GM23338 (cell line): ENCODE measurements around the gene CHAC1. TPM values are rescaled to one million over a fixed set of nuclear protein-coding genes. Genes with fewer than 3 reads are reported as not detected.
A peak's percentile ranks its signal among the peaks of the same experiment; 100 is the strongest.

Experiments
- ATAC-seq: fragments of 200-7000 bp; cut with Tn5 transposase; 3 replicates; pipeline ENCODE4 v1.9.1; 2020
- DNase-seq: peaks from one replicate; pipeline ENCODE4 v3.0.0-alpha.2; 2015; ENCODE audit warnings: low spot score
- H2AFZ ChIP-seq: fragments of 200-600 bp; sonication (generic); 2 replicates; pipeline ENCODE4 v1.8.0; 2016; ENCODE audit warnings: antibody characterized with exemption, mild to moderate bottlenecking, moderate library complexity
- H3F3A ChIP-seq: fragments of 200-600 bp; sonication (generic); replicated peaks from 2 replicates; pipeline ENCODE4 v1.8.0; 2017; ENCODE audit warnings: antibody characterized with exemption, mixed run types, low read depth
- H3K27ac ChIP-seq: fragments of 200-600 bp; sonication (generic); 2 replicates; pipeline ENCODE4 v1.6.1; 2016; ENCODE audit warnings: low read depth
- H3K27me3 ChIP-seq: fragments of 200-600 bp; sonication (generic); 2 replicates; pipeline ENCODE4 v1.8.0; 2016; ENCODE audit warnings: mild to moderate bottlenecking, mixed run types, moderate library complexity; ENCODE audit not compliant: insufficient read depth
- H3K36me3 ChIP-seq: fragments of 200-600 bp; sonication (generic); 2 replicates; pipeline ENCODE4 v1.8.0; 2016; ENCODE audit warnings: mild to moderate bottlenecking; ENCODE audit not compliant: insufficient read depth
- H3K4me1 ChIP-seq: fragments of 200-600 bp; sonication (generic); 2 replicates; pipeline ENCODE4 v1.8.0; 2016; ENCODE audit warnings: mild to moderate bottlenecking, moderate library complexity; ENCODE audit not compliant: insufficient read depth
- H3K4me2 ChIP-seq: fragments of 200-600 bp; sonication (generic); 2 replicates; pipeline ENCODE4 v1.7.1; 2017; ENCODE audit warnings: mixed run types
- H3K4me3 ChIP-seq: fragments of 200-600 bp; sonication (generic); 2 replicates; pipeline ENCODE4 v1.6.1; 2016; ENCODE audit warnings: mixed run types
- H3K79me2 ChIP-seq: fragments of 200-600 bp; sonication (generic); replicated peaks from 2 replicates; pipeline ENCODE4 v1.8.0; 2017; ENCODE audit warnings: mild to moderate bottlenecking; ENCODE audit not compliant: insufficient read depth
- H3K9me2 ChIP-seq: fragments of 200-600 bp; sonication (generic); 2 replicates; pipeline ENCODE4 v1.8.0; 2017; ENCODE audit not compliant: insufficient read depth
- H4K20me1 ChIP-seq: fragments of 200-600 bp; sonication (generic); replicated peaks from 2 replicates; pipeline ENCODE4 v1.8.0; 2017; ENCODE audit warnings: mild to moderate bottlenecking; ENCODE audit not compliant: insufficient read depth
- H3K27ac Mint-ChIP-seq: 2 replicates; pipeline ENCODE4 v1.8.0; 2020; ENCODE audit warnings: inconsistent platforms, mild to moderate bottlenecking, moderate library complexity, mixed read lengths
- H3K27me3 Mint-ChIP-seq: 3 replicates; pipeline ENCODE4 v1.8.0; 2022; ENCODE audit warnings: low read depth, mild to moderate bottlenecking, moderate library complexity, mixed read lengths, inconsistent platforms; ENCODE audit not compliant: insufficient read depth, poor library complexity
- H3K36me3 Mint-ChIP-seq: 3 replicates; pipeline ENCODE4 v1.8.0; 2021; ENCODE audit warnings: low read depth, mild to moderate bottlenecking, inconsistent platforms, moderate library complexity, mixed read lengths
- H3K4me1 Mint-ChIP-seq: 3 replicates; pipeline ENCODE4 v1.8.0; 2020; ENCODE audit warnings: mild to moderate bottlenecking, inconsistent platforms, mixed read lengths
- H3K4me3 Mint-ChIP-seq: 3 replicates; pipeline ENCODE4 v1.8.0; 2021; ENCODE audit warnings: moderate library complexity, mild to moderate bottlenecking, inconsistent platforms, mixed read lengths
- H3K9me3 Mint-ChIP-seq: 3 replicates; pipeline ENCODE4 v1.8.0; 2020; ENCODE audit warnings: moderate library complexity, mild to moderate bottlenecking, inconsistent platforms, mixed read lengths
- CREB1 ChIP-seq: fragments of 250-450 bp; sonication (Bioruptor Pico); IDR thresholded peaks from 2 replicates; pipeline ENCODE4 v1.5.0; 2020; ENCODE audit warnings: low read depth, mild to moderate bottlenecking, moderate library complexity
- CTCF ChIP-seq, 2 experiments: fragments of 200-600 bp in 1 of 2; sonication (generic) in 1 of 2; conservative IDR thresholded peaks; 2 replicates each; pipeline versions ENCODE4 v1.5.1 to v1.6.1; 2016 to 2017; ENCODE audit warnings: antibody characterized with exemption in 2 of 2, low read depth in 2 of 2, mild to moderate bottlenecking in 2 of 2, moderate library complexity in 1 of 2
- ETS1 ChIP-seq: IDR thresholded peaks from 2 replicates; pipeline ENCODE4 v1.6.1; 2016; ENCODE audit warnings: antibody characterized with exemption
- EZH2 ChIP-seq: fragments of 200-600 bp; sonication (generic); IDR thresholded peaks from one replicate; pipeline ENCODE4 v1.8.0; 2017; ENCODE audit warnings: antibody characterized with exemption, mild to moderate bottlenecking, low read depth; ENCODE audit not compliant: unreplicated experiment
- EZH2phosphoT487 ChIP-seq: fragments of 200-600 bp; sonication (generic); IDR thresholded peaks from one replicate; pipeline ENCODE4 v1.8.1; 2018; ENCODE audit warnings: antibody characterized with exemption; ENCODE audit not compliant: unreplicated experiment
- JUNB ChIP-seq: IDR thresholded peaks from one replicate; pipeline ENCODE4 v1.6.1; 2016; ENCODE audit warnings: antibody characterized with exemption; ENCODE audit not compliant: unreplicated experiment
- NANOG ChIP-seq: IDR thresholded peaks from 2 replicates; pipeline ENCODE4 v1.6.1; 2016; ENCODE audit warnings: antibody characterized with exemption, borderline replicate concordance
- POLR2AphosphoS5 ChIP-seq: IDR thresholded peaks from 2 replicates; pipeline ENCODE4 v1.6.1; 2016; ENCODE audit warnings: antibody characterized with exemption, low read depth
- REST ChIP-seq: IDR thresholded peaks from one replicate; pipeline ENCODE4 v1.6.1; 2018; ENCODE audit warnings: antibody characterized with exemption; ENCODE audit not compliant: unreplicated experiment
- STAT1 ChIP-seq: IDR thresholded peaks from one replicate; pipeline ENCODE4 v1.6.1; 2016; ENCODE audit warnings: antibody characterized with exemption; ENCODE audit not compliant: unreplicated experiment
- ZNF114 ChIP-seq: fragments of 250-450 bp; sonication (Bioruptor Pico); IDR thresholded peaks from 2 replicates; pipeline ENCODE4 v1.5.0; 2020; ENCODE audit warnings: mild to moderate bottlenecking, moderate library complexity
- ZNF331 ChIP-seq: fragments of 250-450 bp; sonication (Bioruptor Pico); IDR thresholded peaks from 2 replicates; pipeline ENCODE4 v1.5.0; 2020; ENCODE audit warnings: low read depth, mild to moderate bottlenecking, moderate library complexity
- ZNF462 ChIP-seq: fragments of 250-450 bp; sonication (Bioruptor Pico); IDR thresholded peaks from 2 replicates; pipeline ENCODE4 v1.5.0; 2020; ENCODE audit warnings: mild to moderate bottlenecking, moderate library complexity
- polyA plus RNA-seq: library from polyadenylated mRNA; unstranded; fragments of >200 nt; fragmentation: Nextera tagmentation; extraction: Ambion mirVana; gene quantifications from 2 replicates; pipeline ENCODE4 v1.2.1, GENCODE V29; 2016
- total RNA-seq: library from RNA; depleted of rRNA; stranded (reverse); fragments of >200 nt; shearing (Covaris generic); gene quantifications from 2 replicates; pipeline ENCODE4 v1.2.3, GENCODE V29; 2014

Gene CHAC1
- total and polyA plus RNA-seq, 2 experiments from 2014 or later = 73.0 to 124 TPM

- 0 out of 2 replicates have a peak, but pooled peaks cover 10% of the 10 kb centered on the region for H3F3A ChIP-seq
- H3K27ac ChIP-seq = no peak overlapping the region
- peaks cover 17% of the 10 kb centered on the region for H3K4me1 ChIP-seq
- H3K27me3 Mint-ChIP-seq = peaks cover 25% of the 10 kb centered on the region
- no peak overlapping the region for H3K27ac Mint-ChIP-seq
- no peaks in the 10 kb centered on the region for H4K20me1 ChIP-seq
- H3K4me2 ChIP-seq = no peak overlapping the region
- no peaks in the 10 kb centered on the region for H3K9me3 Mint-ChIP-seq
- TF ChIP-seq POLR2AphosphoS5 (no peak), JUNB (no peak), ZNF114 (no peak), STAT1 (no peak), REST (no peak), EZH2phosphoT487 (no peak), ZNF462 (CRISPR knock-in tag) (no peak), ZNF331 (CRISPR knock-in tag) (no peak), ETS1 (no peak), EZH2 (no peak), CREB1 (CRISPR knock-in tag) (no peak), NANOG (no peak), CTCF (conservative IDR thresholded peaks at IDR 0.05; ENCODE audit: low read depth in 2 of 2) (no peak)
- no peak overlapping the region for H3K4me3 ChIP-seq
- no peaks in the 10 kb centered on the region for H3K36me3 ChIP-seq
- no peaks in the 10 kb centered on the region for H3K36me3 Mint-ChIP-seq
- ATAC-seq (no peak; the same call in 2 of the 3 replicates), DNase-seq (no peak)
- no peaks in the 10 kb centered on the region for H3K79me2 ChIP-seq
- no peak overlapping the region for H3K4me3 Mint-ChIP-seq
- peaks cover 3% of the 10 kb centered on the region; the same call in 1 of the 2 replicates for H3K27me3 ChIP-seq
- peaks cover 34% of the 10 kb centered on the region for H3K4me1 Mint-ChIP-seq
- H3K9me2 ChIP-seq = no peaks in the 10 kb centered on the region
- H2AFZ ChIP-seq = 0 out of 2 replicates have a peak overlapping the region, but pooled peaks have one; percentile 56
Observed at GRCh38 chr15:40915679-40916078, 37.6 kb upstream of the CHAC1 start.
